ENCODE measurements around the gene LRRC26. TPM values are rescaled to one million over a fixed set of nuclear protein-coding genes. Genes with fewer than 3 reads are reported as not detected.

LRRC26 gene
- total and polyA plus RNA-seq, 2 donors = 0.05 to 0.28 TPM

GRCh38 chr9:137178939-137179630 lies 9.2 kb upstream of the LRRC26 start:
- Histone ChIP-seq H3K4me1 (ENCODE audit: control insufficient read depth in 2 of 2, insufficient read depth in 2 of 2, low read length in 2 of 2) (peaks cover 15 to 23% of the 10 kb centered on the region in 2 donors), H3K36me3 (ENCODE audit: control insufficient read depth in 2 of 2, insufficient read depth in 2 of 2, low read length in 1 of 2) (peaks cover 53 to 69% of the 10 kb centered on the region in 2 donors), H3K27ac (ENCODE audit: low read depth in 1 of 2, low read length in 1 of 2) (no peak overlapping the region), H3K4me3 (ENCODE audit: low read length in 2 of 2) (no peak overlapping the region), H3K9me3 (ENCODE audit: control insufficient read depth in 2 of 2, insufficient read depth in 1 of 2, low read length in 1 of 2) (no peaks in the 10 kb centered on the region), H3K27me3 (ENCODE audit: control insufficient read depth in 2 of 2, insufficient read depth in 1 of 2, low read length in 1 of 2) (peaks cover 0 to 17% of the 10 kb centered on the region in 2 donors)
- 98% methylated on average over 19 of the region's 19 CpGs for WGBS
- DNase-seq (ENCODE audit: low read depth in 6 of 9, low spot score in 9 of 9) = no peak

- Histone ChIP-seq H3K36me3 (ENCODE audit: control insufficient read depth in 2 of 2, insufficient read depth in 2 of 2, low read length in 1 of 2) (peaks cover 48 to 62% of the 10 kb centered on the region in 2 donors), H3K9me3 (ENCODE audit: control insufficient read depth in 2 of 2, insufficient read depth in 1 of 2, low read length in 1 of 2) (no peaks in the 10 kb centered on the region), H3K27me3 (ENCODE audit: control insufficient read depth in 2 of 2, insufficient read depth in 1 of 2, low read length in 1 of 2) (peaks cover 0 to 24% of the 10 kb centered on the region in 2 donors), H3K27ac (ENCODE audit: low read depth in 1 of 2, low read length in 1 of 2) (no peak overlapping the region), H3K4me1 (ENCODE audit: control insufficient read depth in 2 of 2, insufficient read depth in 2 of 2, low read length in 2 of 2) (peaks cover 22 to 31% of the 10 kb centered on the region in 2 donors), H3K4me3 (ENCODE audit: low read length in 2 of 2) (no peak overlapping the region)
- DNase-seq (ENCODE audit: low read depth in 6 of 9, low spot score in 9 of 9) = no peak
- WGBS = 97% methylated on average over 23 of the region's 23 CpGs
These were observed 8.5 kb upstream of the LRRC26 start for GRCh38 chr9:137178201-137178938.

- Histone ChIP-seq H3K27me3 (ENCODE audit: control insufficient read depth in 2 of 2, insufficient read depth in 1 of 2, low read length in 1 of 2) (peaks cover 0 to 43% of the 10 kb centered on the region in 2 donors), H3K9me3 (ENCODE audit: control insufficient read depth in 2 of 2, insufficient read depth in 1 of 2, low read length in 1 of 2) (no peaks in the 10 kb centered on the region), H3K4me3 (ENCODE audit: low read length in 2 of 2) (no peak overlapping the region), H3K27ac (ENCODE audit: low read depth in 1 of 2, low read length in 1 of 2) (no peak overlapping the region), H3K36me3 (ENCODE audit: control insufficient read depth in 2 of 2, insufficient read depth in 2 of 2, low read length in 1 of 2) (peaks cover 34 to 47% of the 10 kb centered on the region in 2 donors), H3K4me1 (ENCODE audit: control insufficient read depth in 2 of 2, insufficient read depth in 2 of 2, low read length in 2 of 2) (peaks cover 38 to 48% of the 10 kb centered on the region in 2 donors)
- DNase-seq (ENCODE audit: low read depth in 6 of 9, low spot score in 9 of 9) = peak in 1 of 9 donors; percentile 54
- WGBS = 70% methylated on average over 17 of the region's 17 CpGs
These were observed 6.7 kb upstream of the LRRC26 start for GRCh38 chr9:137176302-137177182.

- no peak overlapping the region for H3K27ac ChIP-seq (ENCODE audit: low read depth in 1 of 2, low read length in 1 of 2)
- peaks cover 23 to 36% of the 10 kb centered on the region in 2 donors for H3K36me3 ChIP-seq (ENCODE audit: control insufficient read depth in 2 of 2, insufficient read depth in 2 of 2, low read length in 1 of 2)
- H3K27me3 ChIP-seq (ENCODE audit: control insufficient read depth in 2 of 2, insufficient read depth in 1 of 2, low read length in 1 of 2) = peaks cover 8 to 53% of the 10 kb centered on the region in 2 donors
- 56% methylated on average over 33 of the region's 33 CpGs for WGBS
- DNase-seq (ENCODE audit: low read depth in 6 of 9, low spot score in 9 of 9) = peak in 3 of 9 donors; percentile 39 to 62 (median 46)
- no peaks in the 10 kb centered on the region for H3K9me3 ChIP-seq (ENCODE audit: control insufficient read depth in 2 of 2, insufficient read depth in 1 of 2, low read length in 1 of 2)
- H3K4me1 ChIP-seq (ENCODE audit: control insufficient read depth in 2 of 2, insufficient read depth in 2 of 2, low read length in 2 of 2) = peaks cover 38 to 50% of the 10 kb centered on the region in 2 donors
- peak overlapping the region in 1 of 2 donors; percentile 19 for H3K4me3 ChIP-seq (ENCODE audit: low read length in 2 of 2)
These were observed 5.6 kb upstream of the LRRC26 start for GRCh38 chr9:137175345-137175961.

- Histone ChIP-seq H3K27ac (ENCODE audit: low read depth in 1 of 2, low read length in 1 of 2) (peak overlapping the region in 1 of 2 donors; percentile 51), H3K9me3 (ENCODE audit: control insufficient read depth in 2 of 2, insufficient read depth in 1 of 2, low read length in 1 of 2) (no peaks in the 10 kb centered on the region), H3K27me3 (ENCODE audit: control insufficient read depth in 2 of 2, insufficient read depth in 1 of 2, low read length in 1 of 2) (peaks cover 14 to 60% of the 10 kb centered on the region in 2 donors), H3K4me1 (ENCODE audit: control insufficient read depth in 2 of 2, insufficient read depth in 2 of 2, low read length in 2 of 2) (peaks cover 38 to 55% of the 10 kb centered on the region in 2 donors), H3K36me3 (ENCODE audit: control insufficient read depth in 2 of 2, insufficient read depth in 2 of 2, low read length in 1 of 2) (peaks cover 17 to 30% of the 10 kb centered on the region in 2 donors), H3K4me3 (ENCODE audit: low read length in 2 of 2) (peak overlapping the region in 1 of 2 donors; percentile 19)
- 31% methylated on average over 34 of the region's 34 CpGs for WGBS
- DNase-seq (ENCODE audit: low read depth in 6 of 9, low spot score in 9 of 9) = peak in 5 of 9 donors; percentile 34 to 78 (median 57)
These were observed 5.0 kb upstream of the LRRC26 start for GRCh38 chr9:137174722-137175293.

- Histone ChIP-seq H3K4me3 (ENCODE audit: low read length in 2 of 2) (no peak overlapping the region), H3K4me1 (ENCODE audit: control insufficient read depth in 2 of 2, insufficient read depth in 2 of 2, low read length in 2 of 2) (peaks cover 41 to 55% of the 10 kb centered on the region in 2 donors), H3K9me3 (ENCODE audit: control insufficient read depth in 2 of 2, insufficient read depth in 1 of 2, low read length in 1 of 2) (no peaks in the 10 kb centered on the region), H3K27ac (ENCODE audit: low read depth in 1 of 2, low read length in 1 of 2) (peak overlapping the region in 1 of 2 donors; percentile 51), H3K27me3 (ENCODE audit: control insufficient read depth in 2 of 2, insufficient read depth in 1 of 2, low read length in 1 of 2) (peaks cover 22 to 68% of the 10 kb centered on the region in 2 donors), H3K36me3 (ENCODE audit: control insufficient read depth in 2 of 2, insufficient read depth in 2 of 2, low read length in 1 of 2) (peaks cover 9 to 22% of the 10 kb centered on the region in 2 donors)
- no peak for DNase-seq (ENCODE audit: low read depth in 6 of 9, low spot score in 9 of 9)
- 84% methylated on average over 45 of the region's 45 CpGs for WGBS
These were observed 4.2 kb upstream of the LRRC26 start for GRCh38 chr9:137173796-137174664.

GRCh38 chr9:137172901-137173795 lies 3.3 kb upstream of the LRRC26 start:
- Histone ChIP-seq H3K27ac (ENCODE audit: low read depth in 1 of 2, low read length in 1 of 2) (peak overlapping the region in 1 of 2 donors; percentile 26), H3K36me3 (ENCODE audit: control insufficient read depth in 2 of 2, insufficient read depth in 2 of 2, low read length in 1 of 2) (peaks cover under 1 to 13% of the 10 kb centered on the region in 2 donors), H3K4me1 (ENCODE audit: control insufficient read depth in 2 of 2, insufficient read depth in 2 of 2, low read length in 2 of 2) (peaks cover 46 to 55% of the 10 kb centered on the region in 2 donors), H3K4me3 (ENCODE audit: low read length in 2 of 2) (no peak overlapping the region), H3K27me3 (ENCODE audit: control insufficient read depth in 2 of 2, insufficient read depth in 1 of 2, low read length in 1 of 2) (peaks cover 31 to 76% of the 10 kb centered on the region in 2 donors), H3K9me3 (ENCODE audit: control insufficient read depth in 2 of 2, insufficient read depth in 1 of 2, low read length in 1 of 2) (no peaks in the 10 kb centered on the region)
- WGBS = 18% methylated on average over 21 of the region's 21 CpGs
- DNase-seq (ENCODE audit: low read depth in 6 of 9, low spot score in 9 of 9) = no peak

Measured in thymus (tissue), 11 donors.